DOHH2 (cell line): ENCODE measurements around the gene GPR142.

Source experiments
- H3F3A ChIP-seq: fragments of 200-600 bp; sonication (generic), shearing (Covaris generic); 2 replicates; pipeline ENCODE4 v1.6.0; 2016; ENCODE audit warnings: antibody characterized with exemption, mild to moderate bottlenecking; ENCODE audit not compliant: control insufficient read depth, insufficient read depth
- H3K27ac ChIP-seq: fragments of 200-600 bp; sonication (generic); 2 replicates; pipeline ENCODE4 v1.5.1; 2014; ENCODE audit warnings: low read depth, mild to moderate bottlenecking, low read length, moderate library complexity
- H3K27me3 ChIP-seq: fragments of 200-600 bp; sonication (generic); 2 replicates; pipeline ENCODE4 v1.6.1; 2014; ENCODE audit warnings: mild to moderate bottlenecking, low read length, mixed read lengths; ENCODE audit not compliant: control insufficient read depth
- H3K36me3 ChIP-seq: fragments of 200-600 bp; sonication (generic); 2 replicates; pipeline ENCODE4 v1.6.1; 2014; ENCODE audit warnings: mild to moderate bottlenecking, low read length, moderate library complexity, mixed read lengths; ENCODE audit not compliant: control insufficient read depth
- H3K4me1 ChIP-seq: fragments of 200-600 bp; sonication (generic); 2 replicates; pipeline ENCODE4 v1.6.1; 2014; ENCODE audit warnings: mild to moderate bottlenecking, low read length, mixed read lengths; ENCODE audit not compliant: control insufficient read depth
- H3K4me2 ChIP-seq: fragments of 200-600 bp; sonication (generic); 2 replicates; pipeline ENCODE4 v1.6.0; 2014; ENCODE audit warnings: mild to moderate bottlenecking, low read length, moderate library complexity
- H3K4me3 ChIP-seq: fragments of 200-600 bp; sonication (generic); 2 replicates; pipeline ENCODE4 v1.5.1; 2014; ENCODE audit warnings: mild to moderate bottlenecking, low read length, mixed read lengths
- H3K79me2 ChIP-seq: fragments of 200-600 bp; sonication (generic); 2 replicates; pipeline ENCODE4 v1.6.1; 2014; ENCODE audit warnings: mild to moderate bottlenecking, low read length, mixed read lengths; ENCODE audit not compliant: control insufficient read depth
- H3K9me2 ChIP-seq: fragments of 200-600 bp; sonication (generic); replicated peaks from 2 replicates; pipeline ENCODE4 v1.6.1; 2014; ENCODE audit warnings: mild to moderate bottlenecking, low read length, mixed read lengths; ENCODE audit not compliant: control insufficient read depth
- H3K9me3 ChIP-seq: fragments of 200-600 bp; sonication (generic); 2 replicates; pipeline ENCODE4 v1.6.1; 2014; ENCODE audit warnings: antibody characterized with exemption, low read length, mixed read lengths; ENCODE audit not compliant: control insufficient read depth, insufficient read depth
- H4K20me1 ChIP-seq: fragments of 200-600 bp; sonication (generic); 2 replicates; pipeline ENCODE4 v1.6.0; 2014; ENCODE audit warnings: low read depth, mild to moderate bottlenecking, antibody characterized with exemption, low read length, moderate library complexity; ENCODE audit not compliant: control insufficient read depth, insufficient read depth
- EZH2phosphoT487 ChIP-seq: fragments of 200-600 bp; sonication (generic); IDR thresholded peaks from 2 replicates; pipeline ENCODE4 v1.6.1; 2017; ENCODE audit warnings: borderline replicate concordance, mild to moderate bottlenecking, antibody characterized with exemption, low read length, moderate library complexity, mixed read lengths
- TF ChIP-seq, protein P1 (sequence below): fragments of 200-600 bp; sonication (generic); IDR thresholded peaks from one replicate; pipeline ENCODE4 v1.5.1; 2014; ENCODE audit warnings: antibody characterized with exemption, mild to moderate bottlenecking, low read depth, low read length; ENCODE audit not compliant: poor library complexity, severe bottlenecking

The GPR142 gene

DNA sequence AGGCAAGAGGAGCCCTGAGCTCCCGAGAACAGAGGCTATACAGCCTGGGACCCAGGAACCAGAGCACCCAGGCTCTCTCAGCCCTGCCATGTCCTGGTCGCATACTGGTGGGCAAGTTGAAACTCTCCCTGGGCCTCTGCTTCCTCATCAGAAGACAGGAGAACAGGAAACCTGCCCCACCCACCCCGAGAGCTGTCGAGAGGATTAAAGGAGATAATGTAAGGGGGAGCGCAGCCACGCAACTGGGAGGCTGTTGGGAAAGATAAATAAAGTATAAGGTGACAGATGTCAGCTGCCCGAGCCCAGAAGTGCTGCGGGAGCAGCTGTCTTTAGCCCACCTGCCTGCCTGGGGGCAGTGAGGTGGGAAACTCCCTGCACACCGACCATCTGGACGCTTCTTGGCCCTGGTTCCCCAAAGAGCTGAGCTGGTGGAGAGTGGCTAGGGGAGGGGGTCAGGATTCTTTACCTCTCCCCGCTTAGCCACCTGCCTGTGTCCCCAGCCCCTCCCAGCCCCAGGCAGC lies 34.5 kb upstream of the GPR142 start:
- H3K27ac ChIP-seq: no peak overlapping the region
- no peaks in the 10 kb centered on the region for H3F3A ChIP-seq
- H3K9me2 ChIP-seq: no peaks in the 10 kb centered on the region
- H3K27me3 ChIP-seq: no peaks in the 10 kb centered on the region
- H3K4me2 ChIP-seq: no peak overlapping the region
- no peaks in the 10 kb centered on the region for H3K79me2 ChIP-seq
- TF ChIP-seq, protein P1, sequence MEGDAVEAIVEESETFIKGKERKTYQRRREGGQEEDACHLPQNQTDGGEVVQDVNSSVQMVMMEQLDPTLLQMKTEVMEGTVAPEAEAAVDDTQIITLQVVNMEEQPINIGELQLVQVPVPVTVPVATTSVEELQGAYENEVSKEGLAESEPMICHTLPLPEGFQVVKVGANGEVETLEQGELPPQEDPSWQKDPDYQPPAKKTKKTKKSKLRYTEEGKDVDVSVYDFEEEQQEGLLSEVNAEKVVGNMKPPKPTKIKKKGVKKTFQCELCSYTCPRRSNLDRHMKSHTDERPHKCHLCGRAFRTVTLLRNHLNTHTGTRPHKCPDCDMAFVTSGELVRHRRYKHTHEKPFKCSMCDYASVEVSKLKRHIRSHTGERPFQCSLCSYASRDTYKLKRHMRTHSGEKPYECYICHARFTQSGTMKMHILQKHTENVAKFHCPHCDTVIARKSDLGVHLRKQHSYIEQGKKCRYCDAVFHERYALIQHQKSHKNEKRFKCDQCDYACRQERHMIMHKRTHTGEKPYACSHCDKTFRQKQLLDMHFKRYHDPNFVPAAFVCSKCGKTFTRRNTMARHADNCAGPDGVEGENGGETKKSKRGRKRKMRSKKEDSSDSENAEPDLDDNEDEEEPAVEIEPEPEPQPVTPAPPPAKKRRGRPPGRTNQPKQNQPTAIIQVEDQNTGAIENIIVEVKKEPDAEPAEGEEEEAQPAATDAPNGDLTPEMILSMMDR: no peak
- no peak for TF ChIP-seq EZH2phosphoT487
- H3K36me3 ChIP-seq: no peaks in the 10 kb centered on the region
- H3K9me3 ChIP-seq: no peaks in the 10 kb centered on the region
- H3K4me3 ChIP-seq: no peak overlapping the region
- H3K4me1 ChIP-seq: no peaks in the 10 kb centered on the region
- H4K20me1 ChIP-seq: no peaks in the 10 kb centered on the region

DNA sequence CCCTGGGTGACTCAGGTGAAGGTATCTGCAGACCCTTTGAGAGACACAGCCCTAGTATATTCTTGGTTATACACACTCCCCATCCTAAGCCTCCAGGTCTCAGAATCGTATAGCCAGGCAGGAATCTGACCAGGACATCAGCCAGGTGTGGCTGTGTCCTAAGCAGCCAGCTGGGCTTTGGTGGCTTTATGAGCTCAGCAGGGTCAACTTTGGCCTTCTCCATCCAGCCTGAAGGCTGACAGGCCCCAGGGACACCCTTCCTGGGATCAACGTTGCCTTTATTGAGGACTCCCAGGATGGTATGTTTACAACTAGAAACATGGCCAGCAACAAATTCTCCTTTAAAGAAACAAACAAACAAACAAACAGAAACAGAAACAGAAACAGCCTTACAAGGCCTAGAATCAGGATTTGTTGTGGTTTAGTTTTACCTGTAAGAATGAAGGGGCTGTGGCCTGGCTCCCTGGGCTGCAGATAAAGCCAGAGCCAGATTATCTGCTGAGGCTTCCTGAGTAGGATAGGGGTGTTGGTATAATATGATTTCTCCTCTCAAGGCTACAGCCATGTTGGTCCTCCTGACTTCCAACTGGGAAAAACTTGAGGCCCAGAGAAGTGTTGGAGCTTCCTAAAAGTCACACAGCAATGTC lies 32.8 kb upstream of the GPR142 start:
- TF ChIP-seq, protein P1: no peak
- no peak for TF ChIP-seq EZH2phosphoT487
- no peaks in the 10 kb centered on the region for H3K9me2 ChIP-seq

DNA sequence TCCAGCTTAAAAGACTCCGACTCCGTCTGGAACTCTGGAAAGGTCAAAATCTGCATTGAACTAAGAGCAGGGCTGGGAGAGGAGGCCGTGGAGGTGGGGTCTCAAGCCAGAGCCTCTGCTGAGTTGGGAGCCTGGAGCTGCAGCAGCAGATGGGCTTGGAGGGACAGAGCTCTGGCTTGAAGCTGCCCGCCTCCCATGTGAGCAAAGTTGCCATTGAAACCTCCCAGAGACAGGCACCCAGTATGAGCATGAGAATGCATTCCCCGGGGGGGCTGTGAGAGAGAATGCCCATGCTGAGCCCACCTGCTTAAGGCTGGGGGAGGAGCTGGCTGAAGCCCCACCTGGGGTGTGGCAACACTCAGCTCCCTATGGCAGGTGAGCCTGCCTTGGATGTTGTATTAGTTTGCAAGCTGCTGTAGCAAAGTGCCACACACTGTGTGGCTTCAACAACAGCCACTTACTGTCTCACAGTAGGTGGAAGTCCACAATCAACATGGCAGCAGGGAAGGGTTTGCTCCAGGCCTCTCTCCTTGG lies 31.7 kb upstream of the GPR142 start:
- H3K79me2 ChIP-seq: no peaks in the 10 kb centered on the region
- no peaks in the 10 kb centered on the region for H4K20me1 ChIP-seq
- H3K27ac ChIP-seq: no peak overlapping the region
- no peaks in the 10 kb centered on the region for H3K4me1 ChIP-seq
- H3K9me2 ChIP-seq: no peaks in the 10 kb centered on the region
- H3K36me3 ChIP-seq: no peaks in the 10 kb centered on the region
- H3K9me3 ChIP-seq: no peaks in the 10 kb centered on the region
- no peak for TF ChIP-seq EZH2phosphoT487
- no peak overlapping the region for H3K4me2 ChIP-seq
- H3F3A ChIP-seq: no peaks in the 10 kb centered on the region
- H3K27me3 ChIP-seq: no peaks in the 10 kb centered on the region
- no peak overlapping the region for H3K4me3 ChIP-seq

More for the DNA sequence above, 32.8 kb upstream of the GPR142 start:
- no peaks in the 10 kb centered on the region for H3K27me3 ChIP-seq
- no peaks in the 10 kb centered on the region for H4K20me1 ChIP-seq
- no peak overlapping the region for H3K4me2 ChIP-seq
- H3K79me2 ChIP-seq: no peaks in the 10 kb centered on the region
- no peaks in the 10 kb centered on the region for H3F3A ChIP-seq
- no peaks in the 10 kb centered on the region for H3K36me3 ChIP-seq
- H3K27ac ChIP-seq: no peak overlapping the region
- no peak overlapping the region for H3K4me3 ChIP-seq
- no peaks in the 10 kb centered on the region for H3K9me3 ChIP-seq
- H3K4me1 ChIP-seq: no peaks in the 10 kb centered on the region

DNA sequence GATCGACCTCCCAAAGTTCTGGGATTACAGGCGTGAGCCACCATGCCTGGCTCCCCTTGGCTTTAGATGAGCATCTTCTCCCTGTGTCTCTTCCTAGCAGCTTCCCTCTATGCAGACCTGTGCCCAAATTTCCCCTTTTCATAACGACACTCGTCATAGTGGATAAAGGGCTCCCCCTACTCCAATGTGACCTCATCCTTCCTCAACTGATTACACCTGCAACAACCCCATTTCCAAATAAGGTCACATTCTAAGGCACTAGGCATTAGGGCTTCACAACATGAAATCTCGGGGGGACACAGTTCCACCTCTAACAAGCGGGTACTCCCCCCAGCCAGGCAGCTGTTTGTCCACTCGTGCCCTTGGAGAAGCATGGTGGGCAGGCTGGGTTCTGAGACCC lies 31.0 kb upstream of the GPR142 start:
- Histone ChIP-seq H3K4me2 (no peak overlapping the region), H3K4me3 (no peak overlapping the region), H3K79me2 (no peaks in the 10 kb centered on the region), H3K9me3 (no peaks in the 10 kb centered on the region), H3K27ac (no peak overlapping the region), H3K4me1 (no peaks in the 10 kb centered on the region), H3K9me2 (no peaks in the 10 kb centered on the region), H4K20me1 (no peaks in the 10 kb centered on the region), H3K27me3 (no peaks in the 10 kb centered on the region), H3F3A (no peaks in the 10 kb centered on the region), H3K36me3 (no peaks in the 10 kb centered on the region)
- TF ChIP-seq, protein P1: no peak
- no peak for TF ChIP-seq EZH2phosphoT487
